Activated CD4-positive, alpha-beta T cell treated with anti-CD3 and anti-CD28 coated beads, Interleukin-2, amount 50 U/mL, for 4 hours (primary cell): ENCODE data around the gene IL1RAPL2.
"Not testable (repeated sequence)": the region's sequence is repeated elsewhere in the genome, so short reads cannot be mapped to it uniquely, and the experiment has no call there.

ENCODE experiments used
- DNase-seq, 2 experiments: peaks; one replicate each; pipeline ENCODE4 v3.0.0-alpha.2; 2020

Gene IL1RAPL2

GRCh38 chrX:105038672-105039328, 472.8 kb downstream of the IL1RAPL2 start:
- DNase-seq, result no peak

DNA sequence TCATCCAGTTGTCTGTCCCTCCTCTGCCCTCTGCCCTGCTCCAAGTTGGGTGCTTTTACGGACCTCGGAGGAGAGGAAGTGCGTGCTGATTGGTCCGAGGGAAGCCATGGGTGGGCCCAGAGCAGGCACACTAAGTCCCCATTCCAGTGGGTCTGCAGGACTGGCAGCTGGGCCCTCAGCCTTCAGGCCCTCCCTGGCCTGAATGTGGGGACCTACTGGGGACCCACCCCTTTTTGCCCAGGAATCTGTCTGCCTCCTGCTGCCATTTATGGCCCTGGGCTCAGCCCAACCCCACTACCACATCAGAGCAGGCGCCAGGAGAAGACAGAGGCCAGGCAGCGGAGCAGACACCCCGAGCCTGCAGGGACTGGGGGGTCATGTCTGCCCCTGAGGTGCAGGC, 484.9 kb downstream of the IL1RAPL2 start:
- no peak for DNase-seq

GRCh38 chrX:105051364-105051763, 485.4 kb downstream of the IL1RAPL2 start:
- DNase-seq, result no peak

DNA sequence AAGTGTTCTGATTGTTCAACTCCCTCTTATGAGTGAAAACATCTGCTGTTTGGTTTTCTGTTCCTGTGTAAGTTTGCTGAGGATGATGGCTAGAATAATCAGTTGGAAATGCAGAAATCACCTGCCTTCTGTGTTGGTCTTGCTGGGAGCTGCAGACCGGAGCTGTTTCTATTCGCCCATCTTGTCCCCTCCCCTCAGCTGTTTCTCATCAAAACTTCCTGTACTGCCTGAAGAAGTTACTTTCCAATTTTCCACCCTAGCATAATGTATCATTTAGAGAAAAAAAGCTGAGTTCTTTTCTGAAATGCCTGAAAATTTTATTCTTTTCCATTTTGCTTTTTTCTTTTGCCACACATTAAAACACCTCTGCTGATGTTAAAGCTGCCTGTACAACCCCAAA, 486.9 kb downstream of the IL1RAPL2 start:
- DNase-seq, result no peak

GRCh38 chrX:105063743-105064142, 497.7 kb downstream of the IL1RAPL2 start:
- no peak for DNase-seq

GRCh38 chrX:105098201-105098600, 532.2 kb downstream of the IL1RAPL2 start:
- no peak for DNase-seq

DNA sequence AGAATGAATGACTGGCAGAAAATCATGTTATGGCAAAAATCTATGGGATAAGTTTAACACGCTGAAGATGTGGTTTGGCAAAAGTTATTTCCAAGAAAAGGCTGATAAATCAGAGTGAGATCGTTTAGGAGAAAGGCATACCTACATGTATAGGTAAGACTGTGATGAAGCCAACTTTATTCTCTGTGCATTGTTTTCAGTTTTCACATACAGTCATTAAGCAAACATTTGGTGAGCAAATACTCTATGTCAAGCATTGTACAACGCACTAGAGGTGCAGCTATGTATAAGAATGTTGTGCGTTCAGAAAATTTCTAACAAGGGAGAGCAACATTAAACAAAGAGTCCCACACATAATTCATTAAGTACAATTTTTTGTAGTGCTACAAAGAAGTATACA, 532.8 kb downstream of the IL1RAPL2 start:
- DNase-seq, result no peak

DNA sequence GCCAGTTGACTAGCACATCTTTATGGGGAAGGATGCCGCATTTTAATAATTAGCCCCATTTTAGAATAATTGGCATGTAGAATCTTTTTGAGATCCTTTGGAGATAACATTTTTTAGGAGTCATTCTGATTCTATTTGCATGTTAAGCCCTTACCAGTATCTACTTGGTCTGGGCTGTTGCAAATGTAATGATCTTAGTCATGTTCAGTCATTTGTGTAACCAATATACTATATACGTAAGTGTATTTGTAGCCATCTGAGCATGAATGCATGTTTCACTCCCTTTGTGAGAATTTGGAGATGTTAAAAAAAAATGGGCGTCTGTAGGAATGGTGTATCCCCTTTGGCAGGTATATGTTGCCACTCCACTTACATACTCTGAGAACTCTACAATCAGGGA, 535.4 kb downstream of the IL1RAPL2 start:
- no peak for DNase-seq

GRCh38 chrX:105109936-105110335, 543.9 kb downstream of the IL1RAPL2 start:
- DNase-seq, result no peak

DNA sequence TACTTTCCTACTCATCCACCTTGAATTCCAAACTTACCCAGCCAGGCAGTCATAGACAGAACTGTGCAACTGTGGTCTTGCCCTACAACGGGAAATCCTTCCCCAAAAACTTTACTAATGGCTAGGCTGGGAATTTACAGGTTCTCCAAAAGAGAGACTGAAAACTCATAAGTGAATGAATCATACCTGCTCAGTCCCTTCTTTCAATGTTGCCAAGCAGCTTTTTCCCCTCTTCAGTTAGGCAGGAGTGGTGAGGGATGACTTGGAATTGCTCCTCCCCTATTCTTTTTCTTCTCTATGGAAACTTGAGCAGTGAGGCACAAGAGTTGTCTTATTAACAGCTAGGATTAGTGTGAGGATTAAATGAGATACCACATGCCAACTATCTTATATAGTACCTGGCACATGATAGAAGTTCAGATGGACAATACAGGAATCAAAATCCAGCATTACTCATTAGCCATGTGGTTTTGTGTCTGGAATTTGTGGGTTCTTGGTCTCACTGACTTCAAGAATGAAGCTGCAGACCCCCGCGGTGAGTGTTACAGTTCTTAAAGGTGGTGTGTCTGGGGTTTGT, 548.6 kb downstream of the IL1RAPL2 start:
- DNase-seq, result no peak

- DNase-seq, result not testable (repeated sequence)
Measured at GRCh38 chrX:105115596-105116320, 549.8 kb downstream of the IL1RAPL2 start.

- no peak for DNase-seq
Measured at GRCh38 chrX:105116486-105116885, 550.5 kb downstream of the IL1RAPL2 start.

DNA sequence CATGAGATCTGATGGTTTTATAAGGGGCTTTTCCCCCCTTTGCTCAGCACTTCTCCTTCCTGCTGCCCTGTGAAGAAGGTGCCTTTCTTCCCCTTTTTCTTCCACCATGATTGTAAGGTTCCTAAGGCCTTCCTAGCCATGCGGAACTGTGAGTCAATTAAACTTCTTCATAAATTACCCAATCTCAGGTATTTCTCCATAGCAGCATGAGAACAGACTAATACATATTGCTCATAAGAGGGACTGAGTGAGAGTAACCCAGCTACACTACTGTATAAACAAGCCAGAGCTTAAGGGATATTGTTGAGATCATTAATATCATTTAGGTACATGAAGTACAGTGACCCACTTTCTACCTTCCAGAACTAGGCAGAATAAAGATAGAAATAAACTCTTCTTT, 551.6 kb downstream of the IL1RAPL2 start:
- DNase-seq, result no peak

DNA sequence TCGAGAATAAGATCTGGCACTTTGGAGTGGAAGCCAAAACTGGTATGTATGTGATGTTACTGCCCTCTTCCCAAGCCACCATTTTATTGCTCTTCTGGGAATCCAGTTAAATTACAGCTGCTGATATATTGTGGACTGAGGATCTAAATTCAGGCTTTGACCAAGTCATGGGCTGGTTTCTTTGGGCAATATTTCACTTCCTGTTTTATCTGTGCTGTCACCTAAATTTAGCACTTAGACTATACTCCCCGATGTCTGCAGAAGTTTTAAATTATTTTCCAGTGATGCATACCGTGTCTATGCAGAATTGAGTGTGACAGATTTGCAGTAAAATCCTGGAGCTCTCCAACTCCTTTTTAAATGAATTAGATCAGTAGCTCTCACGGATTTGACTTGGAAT, 554.5 kb downstream of the IL1RAPL2 start:
- DNase-seq, result no peak

DNA sequence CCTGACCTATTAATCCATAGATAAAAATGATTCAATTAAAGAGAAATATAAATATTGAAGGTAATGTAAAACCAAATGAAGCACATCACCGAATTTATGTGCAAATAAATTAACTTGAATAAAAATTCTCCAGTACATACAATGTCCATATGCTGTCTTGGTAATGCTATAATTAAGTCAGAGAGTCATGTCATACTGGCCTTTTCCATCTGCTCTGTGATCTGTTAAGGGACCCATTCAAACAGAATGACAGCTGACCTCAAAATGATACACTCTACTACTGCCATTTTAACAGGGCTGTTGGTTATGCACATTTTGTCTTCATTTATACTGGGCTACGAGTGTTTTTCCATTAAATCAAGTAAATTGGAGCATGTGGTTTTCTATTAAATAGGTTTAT, 555.2 kb downstream of the IL1RAPL2 start:
- DNase-seq, result no peak

GRCh38 chrX:105126201-105126600, 560.2 kb downstream of the IL1RAPL2 start:
- no peak for DNase-seq

GRCh38 chrX:105134273-105134672, 568.3 kb downstream of the IL1RAPL2 start:
- no peak for DNase-seq

GRCh38 chrX:105136786-105137185, 570.8 kb downstream of the IL1RAPL2 start:
- DNase-seq, result no peak

DNA sequence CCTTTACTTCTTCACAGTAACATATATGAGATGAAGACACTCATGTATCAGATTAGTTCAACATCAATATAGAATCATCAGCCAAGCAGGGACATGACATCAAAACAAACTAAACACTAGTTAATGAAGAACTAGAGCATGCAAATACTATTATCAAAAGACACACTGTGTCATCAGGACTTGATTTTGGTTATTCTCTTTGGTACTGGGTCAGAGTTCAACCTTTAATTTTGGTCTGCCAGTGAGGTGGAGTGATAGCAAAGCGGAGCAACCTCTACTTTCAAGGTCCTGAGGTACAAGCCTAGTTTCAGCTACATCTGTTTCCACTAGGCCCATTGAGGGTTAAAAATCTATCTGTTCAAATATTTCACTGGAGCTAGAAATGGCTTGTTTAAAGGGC, 584.0 kb downstream of the IL1RAPL2 start:
- no peak for DNase-seq

DNA sequence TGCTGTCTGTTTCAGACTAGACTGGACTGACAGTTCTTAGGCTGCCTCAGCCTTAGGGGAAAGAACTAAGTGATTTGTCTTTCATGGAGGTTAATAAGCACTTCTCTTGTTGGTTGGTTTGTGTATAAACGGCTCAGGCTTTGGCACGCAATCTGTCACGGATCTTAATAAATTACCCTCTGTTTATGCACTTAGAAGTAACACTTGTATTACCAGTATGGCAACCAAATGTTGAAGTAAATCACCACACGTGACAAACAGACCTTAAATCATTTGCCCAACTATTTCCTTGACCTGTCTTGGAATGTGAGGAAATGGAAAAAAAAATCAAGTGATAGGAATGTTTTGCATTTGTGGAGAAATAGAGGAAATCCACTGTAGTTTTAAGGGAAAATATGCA, 584.6 kb downstream of the IL1RAPL2 start:
- DNase-seq, result no peak

DNA sequence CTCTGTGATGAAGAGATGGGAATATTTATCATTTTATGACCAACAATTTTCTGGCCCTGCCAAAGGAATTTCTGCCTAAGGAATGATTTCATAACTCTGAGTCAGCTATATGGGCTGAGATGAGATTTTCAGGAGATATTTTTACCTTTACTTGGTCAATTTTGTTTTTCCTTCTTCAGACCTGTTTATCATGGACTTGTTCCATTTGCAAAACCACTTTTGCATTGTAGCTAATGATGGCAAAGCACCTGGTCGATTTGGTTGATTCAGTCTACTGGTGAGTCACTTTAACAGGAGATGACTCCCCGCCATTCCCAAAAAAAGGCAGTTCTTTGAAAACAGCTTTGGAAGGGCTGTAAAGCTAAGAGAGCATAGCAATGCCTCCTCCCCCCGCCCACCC, 601.2 kb downstream of the IL1RAPL2 start:
- DNase-seq, result no peak

GRCh38 chrX:105168577-105168976, 602.6 kb downstream of the IL1RAPL2 start:
- no peak for DNase-seq

- DNase-seq, result no peak
Measured at GRCh38 chrX:105173071-105173470, 607.1 kb downstream of the IL1RAPL2 start.

DNA sequence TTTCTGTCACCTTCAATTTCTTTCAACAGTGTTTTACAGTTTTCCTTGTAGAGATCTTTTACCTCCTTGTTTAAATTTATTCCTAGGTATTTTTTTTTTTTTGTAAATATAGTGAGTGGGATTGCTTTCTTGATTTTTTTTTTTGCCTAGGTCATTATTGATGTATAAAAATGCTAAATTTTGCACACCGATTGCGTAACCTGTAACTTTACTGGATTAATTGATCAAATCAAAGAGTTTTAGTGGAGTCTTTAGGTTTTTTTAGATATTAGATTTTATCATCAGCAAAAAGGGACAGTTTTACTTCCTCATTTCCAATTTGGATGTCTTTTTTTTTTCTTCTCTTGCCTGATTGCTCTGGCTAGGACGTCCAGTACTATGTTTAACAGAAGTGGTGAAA, 613.6 kb downstream of the IL1RAPL2 start:
- DNase-seq, result no peak
